GM18519 (cell line): ENCODE results near the gene OPTC.

Source experiments
- ATAC-seq: cut with Tn5 transposase; IDR thresholded peaks from one replicate; pipeline ENCODE4 v1.9.1; 2021; ENCODE audit warnings: mild to moderate bottlenecking, moderate library complexity; ENCODE audit not compliant: unreplicated experiment, low FRiP score

Gene OPTC

DNA sequence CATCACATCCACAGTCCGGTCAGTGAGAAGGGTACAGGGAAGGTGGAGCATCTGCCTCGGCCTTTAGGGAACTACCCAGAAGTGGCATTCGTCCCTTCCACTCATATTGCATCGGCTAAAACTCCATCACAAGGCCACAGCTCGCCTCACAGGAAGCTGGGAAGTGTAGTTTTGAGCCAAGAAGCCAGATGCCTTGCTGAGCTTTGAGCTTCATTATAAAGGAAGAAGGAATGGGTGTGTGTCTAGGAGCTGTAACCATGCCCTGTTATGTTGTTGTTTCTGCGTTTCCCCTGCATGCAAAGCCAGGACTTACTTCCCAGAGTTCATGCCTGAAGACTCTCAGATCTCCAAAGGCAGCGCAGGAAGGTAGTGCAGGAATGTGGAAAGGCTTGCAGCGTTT is 61.1 kb downstream of the OPTC start:
- no peak for ATAC-seq

DNA sequence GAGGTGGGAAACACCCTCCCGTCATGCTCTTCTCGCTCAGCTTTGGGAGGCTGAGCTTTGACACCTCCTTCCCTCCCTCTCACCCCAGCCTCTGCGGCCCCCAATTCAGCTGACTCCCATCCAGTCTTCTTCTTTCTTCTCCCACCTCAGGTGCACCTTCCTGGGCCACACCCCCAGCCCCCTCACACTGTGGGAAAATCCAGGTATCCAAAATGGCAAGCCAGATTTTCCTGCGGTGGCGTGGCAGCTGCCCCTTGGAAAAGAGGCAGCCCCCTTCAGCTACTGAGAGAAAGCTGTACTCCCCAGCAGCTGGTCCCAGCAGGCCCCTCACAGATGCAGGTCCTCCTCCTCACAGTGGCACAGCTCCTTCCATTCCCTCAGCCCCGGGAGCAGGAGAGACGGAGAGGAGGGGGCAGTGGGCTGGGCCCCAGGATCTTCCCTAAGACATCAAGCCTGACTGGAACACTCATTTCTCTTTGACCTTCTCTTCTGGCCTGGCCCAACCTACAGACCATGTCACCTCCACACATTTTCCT is 61.6 kb downstream of the OPTC start:
- ATAC-seq, result no peak

DNA sequence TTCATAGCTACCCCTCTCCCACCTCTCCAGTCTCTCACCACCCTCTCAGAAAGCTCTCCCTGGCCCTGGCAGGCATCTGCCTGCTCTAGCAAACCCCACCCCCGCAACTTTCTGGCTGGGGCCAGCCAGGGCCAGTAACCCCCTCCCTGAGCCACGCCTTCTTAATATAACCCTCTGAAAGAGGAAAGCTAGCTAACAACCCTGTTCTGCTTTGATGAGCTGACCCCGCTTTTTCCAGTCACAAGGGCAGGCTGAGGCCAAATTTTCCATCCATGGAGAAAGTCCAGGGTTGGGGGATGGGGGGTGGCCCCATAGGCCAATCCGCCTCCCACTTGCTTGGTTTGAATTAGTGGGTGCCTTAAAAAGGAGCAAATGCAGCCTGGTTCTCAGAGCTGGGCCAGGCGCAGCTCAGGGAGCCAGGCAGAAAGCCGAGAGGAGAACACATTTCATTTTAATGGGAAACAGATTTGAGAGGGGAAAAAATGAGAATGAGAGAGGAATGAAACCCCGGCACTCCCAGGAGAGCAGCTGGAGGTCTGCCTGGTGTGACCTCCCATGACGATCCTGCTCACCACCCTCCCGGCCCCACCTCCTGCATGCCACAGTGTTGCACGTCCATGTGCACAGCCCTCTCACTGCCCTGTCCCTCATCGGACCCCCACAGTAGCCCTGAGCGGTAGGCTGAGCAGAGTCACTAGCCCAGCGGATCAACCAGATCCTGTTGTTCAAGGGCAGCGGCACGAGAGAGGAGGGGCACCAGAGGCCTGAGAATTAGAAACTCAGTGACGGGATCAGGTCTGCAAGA is 62.3 kb downstream of the OPTC start:
- no peak for ATAC-seq

DNA sequence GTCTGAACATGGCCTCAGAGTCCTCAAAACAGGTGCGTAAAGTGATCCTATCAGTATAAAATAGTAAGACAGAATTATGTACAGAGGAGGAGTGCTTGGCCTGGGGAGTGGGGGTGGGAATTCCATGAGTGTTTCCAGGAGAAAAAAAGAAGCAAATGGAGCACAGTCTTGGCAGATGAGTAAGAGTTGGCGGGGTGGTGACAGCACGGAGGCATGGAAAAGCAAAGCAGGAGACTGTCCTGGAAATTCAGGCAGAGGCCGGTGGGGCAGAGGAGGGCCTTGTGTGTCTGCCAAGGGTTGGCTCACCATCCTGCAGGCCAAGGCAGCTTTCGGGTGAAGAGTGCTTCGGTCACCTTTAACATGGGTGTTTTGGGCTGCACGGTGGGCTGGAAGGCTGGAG is 63.4 kb downstream of the OPTC start:
- no peak for ATAC-seq

DNA sequence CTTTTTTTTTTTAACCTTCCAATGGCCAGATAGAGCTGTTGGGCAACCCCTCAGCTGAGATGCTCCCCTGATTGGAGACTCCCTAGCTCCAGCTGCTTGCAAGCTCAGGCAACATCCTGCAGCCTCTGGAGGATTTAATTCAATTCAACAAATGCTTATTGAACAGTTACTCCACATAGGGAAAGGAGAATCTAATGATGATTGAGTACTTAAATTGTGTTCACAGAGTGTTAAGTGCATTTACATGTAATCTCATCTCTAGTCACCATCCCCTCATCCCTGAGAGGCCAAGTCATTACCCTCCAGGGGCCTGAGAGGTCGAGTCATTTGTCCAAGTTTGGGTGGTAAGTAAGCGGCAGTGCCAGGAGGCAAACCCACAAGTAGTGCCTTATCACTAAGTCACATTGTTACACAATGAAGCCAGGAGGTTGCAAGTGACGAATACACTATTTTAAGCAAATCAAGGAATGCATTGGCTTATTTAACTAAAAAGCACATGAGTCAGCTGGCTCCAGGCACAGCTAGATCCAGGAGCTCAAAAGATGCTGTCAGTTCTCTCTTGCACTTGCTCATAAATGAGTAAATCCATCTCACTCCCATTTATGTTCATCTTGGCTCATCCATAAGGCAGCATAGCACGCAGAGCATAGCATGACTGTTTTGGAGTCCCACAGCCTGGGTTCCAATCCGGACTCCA is 64.3 kb downstream of the OPTC start:
- no peak for ATAC-seq
